ENCODE data around the gene CUL4B. TPM values are rescaled to one million over a fixed set of nuclear protein-coding genes. Genes with fewer than 3 reads are reported as not detected.
A peak's percentile ranks its signal among the peaks of the same experiment; 100 is the strongest.

The CUL4B gene
- total and polyA plus RNA-seq, 2 experiments from 2014 or later, result 16.9 to 50.5 TPM

GRCh38 chrX:120549483-120550452 lies 11.0 kb downstream of the CUL4B start:
- H3K4me1 ChIP-seq (ENCODE audit: insufficient read depth), result no peaks in the 10 kb centered on the region
- H3K79me2 ChIP-seq, result peaks cover 17% of the 10 kb centered on the region
- H3K36me3 ChIP-seq (replicated peaks; ENCODE audit: insufficient read depth, low read depth), result no peaks in the 10 kb centered on the region
- WGBS (ENCODE audit: low lambda C conversion rate, missing lambda C conversion rate), result 61% methylated on average over 11 of the region's 12 CpGs
- TF ChIP-seq EZH2phosphoT487 (IDR thresholded peaks at IDR 0.05; ENCODE audit: low read depth, severe bottlenecking, unreplicated experiment) (no peak), EZH2 (IDR thresholded peaks at IDR 0.05; ENCODE audit: borderline replicate concordance) (no peak), CTCF (IDR thresholded peaks at IDR 0.05; ENCODE audit: poor library complexity) (no peak)
- no peaks in the 10 kb centered on the region for H3K9me2 ChIP-seq (replicated peaks; ENCODE audit: insufficient read depth)
- no peaks in the 10 kb centered on the region for H3K9me3 ChIP-seq (ENCODE audit: low read depth)
- H3K4me2 ChIP-seq, result peak overlapping the region; percentile 27
- peak overlapping the region; percentile 88 for H3K27ac ChIP-seq
- no peak overlapping the region for H2AFZ ChIP-seq
- H3K27me3 ChIP-seq, result no peaks in the 10 kb centered on the region
- no peak overlapping the region for H3K4me3 ChIP-seq
- no peaks in the 10 kb centered on the region for H4K20me1 ChIP-seq (ENCODE audit: insufficient read depth, poor library complexity, severe bottlenecking)
- peak; percentile 53 for DNase-seq (ENCODE audit: low spot score)

DNA sequence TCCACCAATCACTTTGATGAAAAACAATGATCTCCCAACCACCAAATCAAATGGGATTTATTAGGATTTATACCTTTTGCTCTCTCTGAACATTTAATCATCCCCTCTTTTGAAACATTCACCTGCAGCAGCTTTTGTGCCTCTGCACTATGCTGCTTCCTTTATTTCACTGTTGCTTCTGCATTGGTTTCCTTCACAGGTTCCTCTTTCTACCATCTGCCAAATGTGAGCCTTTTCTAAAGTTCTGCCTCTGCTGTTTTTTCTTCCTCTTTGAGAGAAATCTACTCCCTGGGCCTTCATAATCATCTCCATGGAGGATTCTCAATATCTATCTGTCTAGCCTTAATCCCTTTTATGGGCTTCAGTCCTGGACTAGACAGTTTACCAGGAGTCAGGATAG lies 24.7 kb downstream of the CUL4B start:
- H3K9me3 ChIP-seq (ENCODE audit: low read depth), result no peaks in the 10 kb centered on the region
- no peaks in the 10 kb centered on the region for H3K79me2 ChIP-seq
- no peaks in the 10 kb centered on the region for H3K27me3 ChIP-seq
- DNase-seq (ENCODE audit: low spot score), result no peak
- H3K4me1 ChIP-seq (ENCODE audit: insufficient read depth), result no peaks in the 10 kb centered on the region
- no peak overlapping the region for H3K4me2 ChIP-seq
- no peak overlapping the region for H2AFZ ChIP-seq
- no peaks in the 10 kb centered on the region for H4K20me1 ChIP-seq (ENCODE audit: insufficient read depth, poor library complexity, severe bottlenecking)
- no peak overlapping the region for H3K4me3 ChIP-seq
- no peaks in the 10 kb centered on the region for H3K36me3 ChIP-seq (replicated peaks; ENCODE audit: insufficient read depth, low read depth)
- no peak overlapping the region for H3K27ac ChIP-seq
- no peak for TF ChIP-seq EZH2phosphoT487 (IDR thresholded peaks at IDR 0.05; ENCODE audit: low read depth, severe bottlenecking, unreplicated experiment)
- no peak for TF ChIP-seq EZH2 (IDR thresholded peaks at IDR 0.05; ENCODE audit: borderline replicate concordance)
- no peak for TF ChIP-seq CTCF (IDR thresholded peaks at IDR 0.05; ENCODE audit: poor library complexity)
- H3K9me2 ChIP-seq (replicated peaks; ENCODE audit: insufficient read depth), result no peaks in the 10 kb centered on the region

DNA sequence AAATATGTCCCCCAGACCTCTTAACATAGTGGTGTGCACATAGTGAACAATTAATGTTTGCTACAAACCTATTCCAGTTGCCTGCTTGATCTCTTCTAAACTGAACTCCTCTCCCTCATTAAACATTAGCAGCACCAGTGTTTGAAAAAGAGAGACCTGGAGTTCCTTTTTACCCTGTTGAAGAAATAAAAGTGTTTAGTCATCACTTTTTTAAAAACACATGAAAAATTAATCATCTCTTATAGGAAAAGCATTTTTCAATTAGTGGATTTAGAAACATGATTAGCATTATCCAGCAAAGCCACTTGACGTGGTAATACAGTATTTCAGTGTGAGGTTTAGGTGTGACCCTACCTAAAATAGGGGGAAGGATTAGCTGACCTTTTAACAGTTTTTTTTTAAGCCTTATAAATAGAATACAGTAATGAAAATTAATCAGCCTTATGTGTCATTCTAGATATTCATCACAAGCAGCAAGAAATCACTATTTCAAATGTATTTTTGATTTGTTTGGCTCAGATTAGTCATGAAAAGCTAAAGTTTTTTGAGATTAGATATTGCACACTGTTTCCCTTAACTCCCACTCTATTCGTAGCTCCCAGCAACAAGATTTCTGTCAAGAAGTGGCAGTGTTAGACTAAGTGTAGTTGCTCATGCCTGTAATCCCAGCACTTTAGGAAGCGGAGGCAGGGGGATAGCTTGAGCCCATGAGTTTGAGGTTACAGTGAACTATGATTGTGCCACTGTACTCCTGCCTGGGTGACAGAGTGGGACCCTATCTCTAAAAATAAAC lies 26.2 kb downstream of the CUL4B start:
- H3K36me3 ChIP-seq (replicated peaks; ENCODE audit: insufficient read depth, low read depth), result no peaks in the 10 kb centered on the region

More for the DNA sequence above, 26.2 kb downstream of the CUL4B start:
- no peaks in the 10 kb centered on the region for H3K4me1 ChIP-seq (ENCODE audit: insufficient read depth)
- no peak for DNase-seq (ENCODE audit: low spot score)
- WGBS (ENCODE audit: low lambda C conversion rate, missing lambda C conversion rate), result 71% methylated on average over 3 of the region's 3 CpGs
- no peaks in the 10 kb centered on the region for H3K27me3 ChIP-seq
- no peak overlapping the region for H3K27ac ChIP-seq
- H3K4me2 ChIP-seq, result no peak overlapping the region
- H3K9me3 ChIP-seq (ENCODE audit: low read depth), result no peaks in the 10 kb centered on the region
- H2AFZ ChIP-seq, result no peak overlapping the region
- no peaks in the 10 kb centered on the region for H4K20me1 ChIP-seq (ENCODE audit: insufficient read depth, poor library complexity, severe bottlenecking)
- no peaks in the 10 kb centered on the region for H3K9me2 ChIP-seq (replicated peaks; ENCODE audit: insufficient read depth)
- TF ChIP-seq EZH2phosphoT487 (IDR thresholded peaks at IDR 0.05; ENCODE audit: low read depth, severe bottlenecking, unreplicated experiment) (no peak), EZH2 (IDR thresholded peaks at IDR 0.05; ENCODE audit: borderline replicate concordance) (no peak), CTCF (IDR thresholded peaks at IDR 0.05; ENCODE audit: poor library complexity) (no peak)
- H3K4me3 ChIP-seq, result no peak overlapping the region
- no peaks in the 10 kb centered on the region for H3K79me2 ChIP-seq
